Pancreas (tissue), 10 donors: ENCODE data around the gene NR1H2. TPM values are rescaled to one million over a fixed set of nuclear protein-coding genes. Genes with fewer than 3 reads are reported as not detected.

Source experiments
- ATAC-seq, 4 donors: fragments of 200-7000 bp; cut with Tn5 transposase; one replicate each; pipeline versions ENCODE4 v1.8.0 to v1.9.1; 2020; ENCODE audit warnings: mild to moderate bottlenecking in 4 of 4, moderate library complexity in 4 of 4
- DNase-seq, 6 donors: peaks; one replicate each; pipeline ENCODE4 v3.0.0-alpha.2; 2020
- FAIRE-seq: peaks from 2 replicates; lab custom pipeline; 2012; peaks lifted over from hg19 to GRCh38; lab: Jason Lieb, UNC
- H3K27ac ChIP-seq, 4 donors: fragments of 200-600 bp; sonication (generic); 1 replicate in 3 of 4; 2 replicates in 1 of 4; pipeline versions ENCODE4 v1.5.0 to v1.8.0; 2020
- H3K27me3 ChIP-seq, 4 donors: fragments of 200-600 bp; one replicate each; pipeline ENCODE4 v1.8.0; 2021
- H3K36me3 ChIP-seq, 3 donors: fragments of 200-600 bp; sonication (generic) in 1 of 3; one replicate each; pipeline versions ENCODE4 v1.5.0 to v1.8.0; 2020 to 2021
- H3K4me1 ChIP-seq, 3 donors: fragments of 200-600 bp; one replicate each; pipeline ENCODE4 v1.8.0; 2021
- H3K4me3 ChIP-seq, 4 donors: fragments of 200-600 bp; sonication (generic) in 2 of 4; one replicate each; pipeline versions ENCODE4 v1.5.0 to v1.8.0; 2020 to 2021
- H3K9me3 ChIP-seq, 4 donors: fragments of 200-600 bp; one replicate each; pipeline ENCODE4 v1.8.0; 2021
- CTCF ChIP-seq, 4 donors: fragments of 200-600 bp; sonication (generic) in 3 of 4; IDR thresholded peaks; one replicate each; pipeline versions ENCODE4 v1.5.0 to v1.8.0; 2021; ENCODE audit warnings: antibody characterized with exemption in 4 of 4
- WGBS, 2 donors: extraction: QIAGEN DNeasy Blood & Tissue Kit; methylation state at CpG; one replicate each; pipeline ENCODE4 v1.1.7; 2013; 5-methylcytosine and 5-hydroxymethylcytosine counted together
- intact Hi-C, 3 donors: fragments of 100-400 bp; cut with DNase I; formaldehyde crosslinking; loops; one replicate each; pipeline versions ENCODE4 v1.11.1 to v1.14.2; 2022
- polyA plus RNA-seq, 2 donors: library from polyadenylated mRNA; stranded (reverse); fragments of 200-250 nt; gene quantifications; one replicate each; pipeline ENCODE4 v1.2.3, GENCODE V29; 2013
- total RNA-seq, 6 donors: library from RNA; stranded (reverse); fragmentation: NEBNext Ultra II Directional in 4 of 6; extraction: Animal tissue kit (Norgen Biotek cat#: 25700) in 4 of 6; gene quantifications; one replicate each; pipeline versions ENCODE4 v1.2.1 to v1.2.4, GENCODE V29; 2021 to 2023
- donor health status: healthy with polysubstance abuse.
- donor health status: DM: no; HTN: no; CAD: no; lungs with moderate emphysema.
- donor health status: DM: no; HTN: no; CAD: no.
- donor health status: control.
- donor health status: control.
- donor health status: Bipolar disorder and iron deficiency.
- donor health status: DM: yes; HTN: yes; CAD: no.
- donor health status: DM: no; HTN: no; CAD: no.
- donor health status: DM: no; HTN: no; CAD: no.
- donor health status: DM: yes; HTN: yes; CAD: no.

Gene NR1H2
- total and polyA plus RNA-seq, 8 donors = 20.5 to 46.5 (median 27.2) TPM

- peak overlapping the region in 3 of 4 donors; percentile 73 to 89 (median 89) for H3K27ac ChIP-seq
- peak overlapping the region; percentile 10 to 53 (median 28) for H3K4me3 ChIP-seq
- WGBS, 2 donors = 26% methylated on average over 54 of the region's 54 CpGs
- H3K36me3 ChIP-seq = no peaks in the 10 kb centered on the region
- no peak for FAIRE-seq
- no peak for TF ChIP-seq CTCF (IDR thresholded peaks at IDR 0.05)
- intact Hi-C loops = loop anchor here in 2 of 3 donors (5.0 to 10.0 kb wide), 2 partner anchors 106 to 424 kb away; no protein-coding TSS in a partner anchor
- ATAC-seq = peak; percentile 69 to 79 (median 72)
- peak; percentile 69 to 91 (median 80) for DNase-seq
- no peaks in the 10 kb centered on the region for H3K4me1 ChIP-seq
- H3K27me3 ChIP-seq = no peaks in the 10 kb centered on the region
- H3K9me3 ChIP-seq = no peaks in the 10 kb centered on the region
Measured at GRCh38 chr19:50358483-50359327, 17.6 kb upstream of the NR1H2 start.

- ATAC-seq (no peak), FAIRE-seq (no peak), DNase-seq (peak in 2 of 6 donors; percentile 19 to 57)
- H3K4me3 ChIP-seq = no peak overlapping the region
- no peaks in the 10 kb centered on the region for H3K9me3 ChIP-seq
- WGBS, 2 donors = 94 to 96% methylated on average over 10 to 11 of the region's 11 CpGs
- H3K36me3 ChIP-seq = no peaks in the 10 kb centered on the region
- no peak for TF ChIP-seq CTCF (IDR thresholded peaks at IDR 0.05)
- H3K27me3 ChIP-seq = no peaks in the 10 kb centered on the region
- no peaks in the 10 kb centered on the region for H3K4me1 ChIP-seq
- H3K27ac ChIP-seq = no peak overlapping the region
- intact Hi-C loops = loop anchor here in 2 of 3 donors (5.0 to 10.0 kb wide), 2 partner anchors 105 to 423 kb away; no protein-coding TSS in a partner anchor
Measured at GRCh38 chr19:50359328-50359818, 16.9 kb upstream of the NR1H2 start.

GRCh38 chr19:50361290-50362029, 14.8 kb upstream of the NR1H2 start:
- ATAC-seq (no peak), FAIRE-seq (no peak), DNase-seq (no peak)
- H3K36me3 ChIP-seq = no peaks in the 10 kb centered on the region
- H3K9me3 ChIP-seq = no peaks in the 10 kb centered on the region
- no peaks in the 10 kb centered on the region for H3K4me1 ChIP-seq
- H3K27me3 ChIP-seq = no peaks in the 10 kb centered on the region
- no peak for TF ChIP-seq CTCF (IDR thresholded peaks at IDR 0.05)
- intact Hi-C loops = loop anchor here in 1 of 3 donors (5.0 kb wide), 1 partner anchor 101 kb away; no protein-coding TSS in a partner anchor
- WGBS, 2 donors = 92 to 95% methylated on average over 6 to 7 of the region's 7 CpGs
- no peak overlapping the region for H3K27ac ChIP-seq
- no peak overlapping the region for H3K4me3 ChIP-seq

- Histone ChIP-seq H3K4me3 (no peak overlapping the region), H3K27ac (no peak overlapping the region), H3K9me3 (no peaks in the 10 kb centered on the region), H3K36me3 (no peaks in the 10 kb centered on the region), H3K27me3 (no peaks in the 10 kb centered on the region), H3K4me1 (no peaks in the 10 kb centered on the region)
- FAIRE-seq (no peak), ATAC-seq (no peak), DNase-seq (no peak)
- 84 to 94% methylated on average over 7 of the region's 7 CpGs for WGBS, 2 donors
- no peak for TF ChIP-seq CTCF (IDR thresholded peaks at IDR 0.05)
- intact Hi-C loops = loop anchor here in 1 of 3 donors (5.0 kb wide), 1 partner anchor 100 kb away; no protein-coding TSS in a partner anchor
Measured at GRCh38 chr19:50362030-50362412, 14.2 kb upstream of the NR1H2 start.
